ENCODE measurements around the gene TP53BP1.

The TP53BP1 gene

DNA sequence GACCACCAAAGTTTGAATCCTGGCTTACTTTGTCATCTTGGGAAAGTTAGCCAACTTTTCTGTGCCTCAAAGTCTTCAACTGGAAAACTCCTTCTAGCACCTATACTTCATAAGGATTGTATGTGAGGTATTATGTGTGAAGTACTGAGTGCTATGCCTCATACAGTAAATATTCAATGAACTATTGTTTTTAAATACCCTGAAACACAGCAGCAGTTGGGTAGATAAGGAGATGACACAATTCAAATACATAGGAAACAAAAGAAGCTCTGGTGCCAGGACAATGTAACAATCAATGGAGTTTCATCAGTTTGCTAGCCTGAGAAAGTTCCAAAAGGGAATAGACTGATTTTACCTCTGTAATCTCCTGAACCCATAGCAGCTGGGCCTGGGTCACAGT lies 78.8 kb downstream of the TP53BP1 start:
- TF ChIP-seq, protein P1, sequence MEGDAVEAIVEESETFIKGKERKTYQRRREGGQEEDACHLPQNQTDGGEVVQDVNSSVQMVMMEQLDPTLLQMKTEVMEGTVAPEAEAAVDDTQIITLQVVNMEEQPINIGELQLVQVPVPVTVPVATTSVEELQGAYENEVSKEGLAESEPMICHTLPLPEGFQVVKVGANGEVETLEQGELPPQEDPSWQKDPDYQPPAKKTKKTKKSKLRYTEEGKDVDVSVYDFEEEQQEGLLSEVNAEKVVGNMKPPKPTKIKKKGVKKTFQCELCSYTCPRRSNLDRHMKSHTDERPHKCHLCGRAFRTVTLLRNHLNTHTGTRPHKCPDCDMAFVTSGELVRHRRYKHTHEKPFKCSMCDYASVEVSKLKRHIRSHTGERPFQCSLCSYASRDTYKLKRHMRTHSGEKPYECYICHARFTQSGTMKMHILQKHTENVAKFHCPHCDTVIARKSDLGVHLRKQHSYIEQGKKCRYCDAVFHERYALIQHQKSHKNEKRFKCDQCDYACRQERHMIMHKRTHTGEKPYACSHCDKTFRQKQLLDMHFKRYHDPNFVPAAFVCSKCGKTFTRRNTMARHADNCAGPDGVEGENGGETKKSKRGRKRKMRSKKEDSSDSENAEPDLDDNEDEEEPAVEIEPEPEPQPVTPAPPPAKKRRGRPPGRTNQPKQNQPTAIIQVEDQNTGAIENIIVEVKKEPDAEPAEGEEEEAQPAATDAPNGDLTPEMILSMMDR (IDR thresholded peaks at IDR 0.05; ENCODE audit: borderline replicate concordance, insufficient read depth, low read depth, low read length), result no peak

DNA sequence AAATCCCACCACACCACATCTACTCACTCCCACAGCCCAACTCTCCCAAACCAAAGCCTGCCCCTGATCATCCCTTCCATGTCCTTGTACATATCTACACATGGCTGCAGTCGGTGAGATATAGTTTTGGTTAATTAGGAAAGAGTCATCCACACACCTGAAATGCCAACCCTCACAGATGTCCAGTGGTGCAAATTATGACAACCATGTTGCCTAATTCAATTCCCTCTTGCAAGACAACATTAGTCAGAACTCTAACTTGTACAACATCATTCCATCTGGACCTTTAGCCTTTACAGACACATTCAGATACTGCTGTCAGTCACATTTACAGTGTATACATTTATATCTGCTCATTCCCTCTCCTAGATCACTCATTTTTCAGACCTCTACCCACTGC lies 80.9 kb downstream of the TP53BP1 start:
- no peak overlapping the region for H3K4me3 ChIP-seq (ENCODE audit: low read depth, low read length)
- TF ChIP-seq, protein P1 (IDR thresholded peaks at IDR 0.05; ENCODE audit: borderline replicate concordance, insufficient read depth, low read depth, low read length), result no peak

More for the DNA sequence above, 78.8 kb downstream of the TP53BP1 start:
- no peak overlapping the region for H3K4me3 ChIP-seq (ENCODE audit: low read depth, low read length)

DNA sequence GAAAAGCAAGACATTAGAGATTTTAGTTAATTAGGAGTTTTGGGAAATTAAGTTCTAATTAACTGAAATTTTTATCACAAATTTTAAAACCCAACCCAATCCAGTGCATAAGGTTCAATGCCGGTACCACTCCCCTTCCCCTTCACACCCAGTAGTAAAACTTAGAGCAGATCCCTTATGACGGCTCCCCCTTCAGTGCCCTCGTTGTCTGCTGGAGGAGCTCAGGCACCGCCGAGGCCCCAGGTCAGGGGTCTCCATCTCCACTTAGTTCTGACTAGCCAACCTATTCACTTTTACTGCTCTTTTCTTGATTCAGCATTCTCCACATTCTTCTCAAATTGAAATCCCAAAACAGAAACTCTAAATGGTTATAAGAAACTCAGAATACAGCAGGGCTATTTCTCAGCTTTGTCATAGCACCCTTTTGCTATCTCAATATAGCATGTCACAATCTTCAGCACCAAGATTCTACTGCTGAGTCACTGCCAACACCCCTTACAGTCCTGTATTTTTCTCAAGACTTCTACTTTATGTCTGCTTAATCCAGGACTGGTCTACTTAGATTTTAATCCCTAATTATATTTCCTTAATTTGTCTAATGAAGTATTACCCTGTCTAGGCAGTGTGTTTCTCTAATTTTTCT lies 82.3 kb downstream of the TP53BP1 start:
- no peak overlapping the region for H3K4me3 ChIP-seq (ENCODE audit: low read depth, low read length)
- TF ChIP-seq, protein P1 (IDR thresholded peaks at IDR 0.05; ENCODE audit: borderline replicate concordance, insufficient read depth, low read depth, low read length), result no peak

DNA sequence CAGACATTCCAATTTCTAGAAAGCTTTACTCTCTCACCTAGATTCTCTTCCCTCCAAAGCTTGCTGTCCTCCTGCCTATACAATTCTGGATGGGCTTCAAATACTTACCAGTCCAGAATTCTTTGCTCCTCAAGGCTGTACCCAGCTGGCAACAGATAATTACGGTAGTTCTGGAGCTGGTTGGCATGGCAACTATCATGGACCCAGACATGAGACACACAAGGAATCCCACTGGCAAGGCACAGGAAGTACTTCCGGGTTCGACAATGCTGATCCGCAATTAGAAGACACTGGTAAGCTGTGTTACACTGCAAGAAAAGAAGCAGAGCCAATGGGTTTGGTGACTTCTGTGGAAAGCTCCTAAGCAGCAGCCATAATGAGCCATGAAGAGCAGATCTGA lies 84.2 kb downstream of the TP53BP1 start:
- TF ChIP-seq, protein P1 (IDR thresholded peaks at IDR 0.05; ENCODE audit: borderline replicate concordance, insufficient read depth, low read depth, low read length), result no peak
- no peak overlapping the region for H3K4me3 ChIP-seq (ENCODE audit: low read depth, low read length)

DNA sequence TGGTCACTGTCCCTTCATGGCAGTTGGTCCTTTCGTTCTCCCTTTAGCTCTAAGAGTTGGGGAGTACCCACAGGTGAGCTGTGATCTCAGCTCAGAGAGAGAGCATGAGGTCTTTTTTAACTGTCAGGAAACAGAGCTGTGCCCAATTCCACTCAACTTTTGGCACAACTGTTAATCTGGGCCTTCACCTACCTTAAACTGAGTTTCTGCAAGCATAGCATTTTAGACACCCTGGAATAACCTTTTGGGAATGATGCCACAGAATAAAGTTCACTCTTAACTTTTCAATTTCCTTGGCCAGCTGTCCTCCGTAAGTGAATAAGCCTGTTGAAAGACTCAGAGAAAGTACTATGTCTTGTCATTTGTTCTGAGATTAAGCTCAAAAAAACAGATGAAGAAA lies 86.1 kb downstream of the TP53BP1 start:
- H3K4me3 ChIP-seq (ENCODE audit: low read depth, low read length), result no peak overlapping the region
- TF ChIP-seq, protein P1 (IDR thresholded peaks at IDR 0.05; ENCODE audit: borderline replicate concordance, insufficient read depth, low read depth, low read length), result no peak

DNA sequence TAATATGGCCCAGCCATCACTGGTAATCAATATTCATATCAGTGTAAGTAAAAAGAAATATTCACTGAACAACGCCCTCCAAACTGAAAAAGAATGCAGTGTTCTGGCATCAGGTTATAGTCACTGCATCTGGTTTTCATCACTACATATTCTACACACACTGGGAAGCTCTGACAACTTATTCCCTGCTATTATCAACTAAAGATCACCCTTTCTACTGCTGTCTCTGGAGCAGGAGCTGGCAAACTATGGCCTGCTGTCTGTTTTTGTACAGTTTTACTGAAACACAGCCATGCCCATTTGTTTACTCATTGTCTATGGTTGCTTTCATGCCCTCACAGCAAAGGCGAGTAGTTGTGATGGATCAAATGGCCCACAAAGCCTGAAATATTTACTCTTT lies 86.8 kb downstream of the TP53BP1 start:
- TF ChIP-seq, protein P1 (IDR thresholded peaks at IDR 0.05; ENCODE audit: borderline replicate concordance, insufficient read depth, low read depth, low read length), result no peak
- H3K4me3 ChIP-seq (ENCODE audit: low read depth, low read length), result no peak overlapping the region

DNA sequence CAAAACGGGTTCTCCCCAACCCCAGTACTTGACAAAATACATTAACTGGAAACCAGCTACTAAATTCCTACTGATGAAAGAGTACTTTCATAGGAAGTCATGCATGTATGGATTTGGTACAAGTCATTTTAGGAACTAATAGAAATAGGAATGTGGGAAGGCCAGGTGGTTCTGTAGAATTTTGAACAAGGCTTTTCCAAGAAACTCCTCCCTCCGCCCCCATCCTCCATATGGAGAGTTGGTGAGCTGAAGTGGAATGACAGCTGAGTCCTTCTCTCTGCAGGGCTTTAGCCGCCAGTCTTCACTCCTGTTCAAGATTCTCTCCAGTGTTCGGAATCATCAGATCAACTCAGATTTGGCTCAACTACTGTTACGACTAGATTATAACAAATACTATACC lies 88.8 kb downstream of the TP53BP1 start:
- H3K4me3 ChIP-seq (ENCODE audit: low read depth, low read length), result no peak overlapping the region
- TF ChIP-seq, protein P1 (IDR thresholded peaks at IDR 0.05; ENCODE audit: borderline replicate concordance, insufficient read depth, low read depth, low read length), result no peak

Measured in GM12875 (cell line).